ENCODE data around the gene KRT71.

DNA sequence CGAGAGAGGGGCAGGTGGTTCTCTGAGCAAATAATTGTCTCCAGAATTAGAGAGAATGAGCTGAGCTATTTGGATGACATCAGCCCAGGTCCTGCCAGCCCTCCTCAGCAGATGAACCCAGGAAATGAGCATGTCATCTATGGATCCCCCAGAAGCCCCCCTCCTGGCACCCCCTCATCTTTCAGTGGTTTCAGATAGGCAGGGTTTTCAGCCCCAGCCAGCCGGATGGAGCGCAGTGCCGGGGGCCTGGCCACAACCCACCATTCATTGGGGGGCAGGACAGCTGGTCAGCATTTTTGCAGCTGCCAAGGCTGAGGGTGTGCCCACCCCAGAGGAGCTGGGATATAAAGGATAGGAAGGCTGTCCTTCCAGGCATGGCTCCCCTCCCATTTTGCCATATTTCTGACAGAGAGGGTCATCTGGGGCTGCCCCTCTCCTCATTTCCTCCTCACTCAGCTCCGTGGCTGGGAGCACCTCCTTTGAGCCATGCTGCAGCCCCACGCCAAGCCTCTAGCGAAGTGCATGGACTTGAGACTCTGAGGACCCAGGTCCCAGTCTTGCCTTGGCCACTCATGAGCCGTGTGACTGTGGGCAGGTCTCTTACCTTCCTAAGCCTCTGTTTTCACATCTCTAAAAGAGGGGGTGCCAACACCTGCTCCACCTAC lies 6.0 kb upstream of the KRT71 start:
- TF ChIP-seq TCF7L2 (IDR thresholded peaks at IDR 0.05; ENCODE audit: borderline replicate concordance, extremely low read depth, insufficient read depth, insufficient read length) (no peak), POLR2AphosphoS5 (IDR thresholded peaks at IDR 0.05; ENCODE audit: low read depth, low read length) (no peak), POLR2A (IDR thresholded peaks at IDR 0.05; ENCODE audit: borderline replicate concordance, extremely low read depth, insufficient read depth, insufficient read length) (no peak), CTCF (IDR thresholded peaks at IDR 0.05 in 2 of 3, conservative IDR thresholded peaks at IDR 0.05 in 1 of 3; ENCODE audit: borderline replicate concordance in 1 of 3, insufficient read depth in 1 of 3, low read depth in 2 of 3, low read length in 2 of 3) (no peak), EZH2 (IDR thresholded peaks at IDR 0.05) (no peak), SIN3A (IDR thresholded peaks at IDR 0.05; ENCODE audit: low read depth) (no peak), REST (IDR thresholded peaks at IDR 0.05; ENCODE audit: low read depth) (no peak)
